OCI-LY1 (cell line): ENCODE results near the gene SCIMP.

ENCODE experiments used
- EZH2 ChIP-seq: fragments of 200-600 bp; sonication (generic), shearing (Covaris generic); IDR thresholded peaks from 2 replicates; pipeline ENCODE4 v1.8.0; 2017; ENCODE audit warnings: borderline replicate concordance, mixed run types, mild to moderate bottlenecking, antibody characterized with exemption, low read length, moderate library complexity, mixed read lengths
- TF ChIP-seq, protein P1 (sequence below): fragments of 200-600 bp; sonication (generic), shearing (Covaris generic); IDR thresholded peaks from 2 replicates; pipeline ENCODE4 v1.5.1; 2017; ENCODE audit warnings: mild to moderate bottlenecking, antibody characterized with exemption, low read length, moderate library complexity, mixed read lengths

DNA sequence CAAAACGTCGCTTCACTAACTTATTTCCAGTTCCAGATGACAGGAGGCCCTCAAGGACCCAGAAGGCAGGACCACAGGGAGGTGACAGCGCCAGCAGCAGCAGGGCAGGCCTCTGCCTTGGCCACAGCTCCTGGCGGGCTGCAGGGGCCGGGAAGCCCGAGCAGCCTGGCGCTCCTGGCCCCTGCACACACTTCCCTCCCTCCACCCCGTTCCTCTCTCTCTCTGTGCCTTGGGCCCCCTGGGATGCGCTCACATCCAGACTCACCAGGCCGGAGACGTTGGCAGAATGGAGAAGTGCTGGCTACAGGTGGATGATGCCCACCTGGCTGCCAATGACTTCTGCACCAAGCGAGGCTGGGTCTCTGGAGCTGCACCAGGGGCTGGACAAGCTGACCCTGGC lies 55.7 kb downstream of the SCIMP start:
- TF ChIP-seq, protein P1, sequence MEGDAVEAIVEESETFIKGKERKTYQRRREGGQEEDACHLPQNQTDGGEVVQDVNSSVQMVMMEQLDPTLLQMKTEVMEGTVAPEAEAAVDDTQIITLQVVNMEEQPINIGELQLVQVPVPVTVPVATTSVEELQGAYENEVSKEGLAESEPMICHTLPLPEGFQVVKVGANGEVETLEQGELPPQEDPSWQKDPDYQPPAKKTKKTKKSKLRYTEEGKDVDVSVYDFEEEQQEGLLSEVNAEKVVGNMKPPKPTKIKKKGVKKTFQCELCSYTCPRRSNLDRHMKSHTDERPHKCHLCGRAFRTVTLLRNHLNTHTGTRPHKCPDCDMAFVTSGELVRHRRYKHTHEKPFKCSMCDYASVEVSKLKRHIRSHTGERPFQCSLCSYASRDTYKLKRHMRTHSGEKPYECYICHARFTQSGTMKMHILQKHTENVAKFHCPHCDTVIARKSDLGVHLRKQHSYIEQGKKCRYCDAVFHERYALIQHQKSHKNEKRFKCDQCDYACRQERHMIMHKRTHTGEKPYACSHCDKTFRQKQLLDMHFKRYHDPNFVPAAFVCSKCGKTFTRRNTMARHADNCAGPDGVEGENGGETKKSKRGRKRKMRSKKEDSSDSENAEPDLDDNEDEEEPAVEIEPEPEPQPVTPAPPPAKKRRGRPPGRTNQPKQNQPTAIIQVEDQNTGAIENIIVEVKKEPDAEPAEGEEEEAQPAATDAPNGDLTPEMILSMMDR, result no peak
- TF ChIP-seq EZH2, result no peak
